ENCODE results near the gene NFATC1.
A peak's percentile ranks its signal among the peaks of the same experiment; 100 is the strongest.

NFATC1 gene

GRCh38 chr18:79395761-79396404, at the start of gene NFATC1:
TSS of gene NFATC1 (plus strand) at chr18:79395930. CDS start at chr18:79396225, 295 bp downstream.
- peak; percentile 88 for DNase-seq

DNA sequence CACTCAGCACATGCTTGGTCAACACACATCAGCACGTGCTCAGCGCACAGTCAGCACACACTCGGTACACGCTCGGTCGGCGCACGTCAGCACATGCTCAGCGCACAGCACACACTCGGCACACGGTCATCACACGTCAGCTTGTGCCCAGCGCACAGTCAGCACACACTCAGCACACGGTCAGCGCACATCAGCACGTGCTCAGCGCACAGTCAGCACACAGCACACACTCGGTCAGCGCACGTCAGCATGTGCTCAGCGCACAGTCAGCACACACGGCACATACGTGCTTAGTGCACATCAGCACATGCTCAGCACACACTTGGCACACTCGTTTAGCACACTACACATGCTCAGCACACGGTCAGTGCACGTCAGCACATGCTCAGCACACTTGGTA, 49.7 kb upstream of the NFATC1 start:
- DNase-seq = no peak

DNA sequence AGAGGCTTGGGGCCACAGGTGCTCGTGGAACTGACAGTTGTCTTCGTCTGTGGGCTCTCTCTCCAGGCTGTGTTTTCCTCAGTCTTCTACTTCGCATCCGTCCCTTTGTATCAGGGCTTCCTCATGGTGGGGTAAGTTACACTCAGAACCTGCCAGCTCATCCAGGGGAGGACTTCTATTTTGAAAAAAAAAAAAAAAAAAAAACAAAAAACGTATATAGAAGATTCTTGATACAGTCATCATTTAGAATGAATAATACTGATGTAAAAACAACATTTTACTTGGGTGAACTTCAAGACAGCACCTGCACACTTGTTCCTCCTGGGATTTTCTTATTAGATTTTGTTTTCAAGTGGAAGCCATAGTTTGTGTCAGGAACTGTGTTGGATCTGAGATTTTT, 47.7 kb upstream of the NFATC1 start:
- no peak for DNase-seq

GRCh38 chr18:79352432-79352831, 43.3 kb upstream of the NFATC1 start:
- no peak for DNase-seq

DNA sequence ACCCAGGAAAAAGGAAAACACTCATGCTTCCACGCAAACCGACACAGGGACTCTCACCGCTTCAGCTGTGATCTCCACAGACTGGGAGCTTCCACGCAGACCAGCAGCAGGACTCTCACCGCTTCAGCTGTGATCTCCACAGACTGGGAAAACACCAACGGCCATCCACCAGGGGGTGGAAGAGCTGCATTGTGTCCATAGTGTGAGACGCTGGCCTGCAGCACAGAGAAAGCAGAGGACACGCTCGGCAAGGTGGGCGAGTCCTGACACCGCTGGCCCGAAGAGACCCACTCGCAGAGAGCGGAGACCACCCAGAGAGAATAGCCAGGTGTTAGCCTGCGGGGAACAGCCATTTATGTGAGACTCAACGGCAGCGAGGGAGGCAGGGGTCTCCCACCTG, 42.5 kb upstream of the NFATC1 start:
- no peak for DNase-seq

GRCh38 chr18:79354350-79354749, 41.4 kb upstream of the NFATC1 start:
- no peak for DNase-seq

- no peak for DNase-seq
Measured at GRCh38 chr18:79355433-79356335, 40.0 kb upstream of the NFATC1 start.

DNA sequence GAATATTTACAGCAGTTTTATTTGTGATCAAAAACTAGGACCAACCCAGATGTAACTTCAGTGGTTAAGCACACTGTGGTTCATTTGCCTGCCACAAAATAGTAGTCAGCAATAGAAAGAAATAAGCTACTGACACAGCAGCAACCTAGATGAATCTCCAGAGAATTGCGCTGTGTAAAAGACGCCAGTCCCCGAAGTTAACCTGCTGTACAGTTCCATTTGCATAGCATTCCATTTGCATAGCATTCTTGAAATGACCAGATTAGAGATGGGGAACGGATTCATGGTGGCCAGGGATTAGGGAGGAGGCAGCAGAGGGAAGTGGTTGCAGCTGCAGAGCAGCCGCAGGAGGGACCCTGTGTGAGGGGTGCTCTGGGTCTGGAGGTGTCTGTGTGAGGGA, 39.3 kb upstream of the NFATC1 start:
- no peak for DNase-seq

DNA sequence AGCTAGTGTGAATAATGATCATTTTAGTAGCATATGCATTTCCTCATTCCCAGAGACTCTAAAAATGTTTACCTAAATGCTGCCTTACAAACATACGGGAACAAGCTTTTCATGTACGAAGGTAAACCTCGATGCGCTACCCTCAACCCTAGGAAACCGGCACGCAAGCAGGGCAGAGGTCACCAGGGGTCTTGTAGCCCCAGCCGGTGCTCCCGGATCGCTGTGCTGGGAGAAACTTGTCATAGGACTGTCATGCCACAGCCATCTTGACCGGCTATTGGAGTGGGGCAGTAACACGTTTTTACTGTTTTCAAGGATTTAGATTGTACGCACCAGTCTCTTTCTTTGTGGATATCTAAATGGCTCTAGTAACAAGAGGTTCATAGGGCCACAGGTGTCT, 34.8 kb upstream of the NFATC1 start:
- no peak for DNase-seq

- DNase-seq = no peak
Measured at GRCh38 chr18:79361766-79362522, 33.8 kb upstream of the NFATC1 start.

- DNase-seq = no peak
Measured at GRCh38 chr18:79365701-79366100, 30.0 kb upstream of the NFATC1 start.

DNA sequence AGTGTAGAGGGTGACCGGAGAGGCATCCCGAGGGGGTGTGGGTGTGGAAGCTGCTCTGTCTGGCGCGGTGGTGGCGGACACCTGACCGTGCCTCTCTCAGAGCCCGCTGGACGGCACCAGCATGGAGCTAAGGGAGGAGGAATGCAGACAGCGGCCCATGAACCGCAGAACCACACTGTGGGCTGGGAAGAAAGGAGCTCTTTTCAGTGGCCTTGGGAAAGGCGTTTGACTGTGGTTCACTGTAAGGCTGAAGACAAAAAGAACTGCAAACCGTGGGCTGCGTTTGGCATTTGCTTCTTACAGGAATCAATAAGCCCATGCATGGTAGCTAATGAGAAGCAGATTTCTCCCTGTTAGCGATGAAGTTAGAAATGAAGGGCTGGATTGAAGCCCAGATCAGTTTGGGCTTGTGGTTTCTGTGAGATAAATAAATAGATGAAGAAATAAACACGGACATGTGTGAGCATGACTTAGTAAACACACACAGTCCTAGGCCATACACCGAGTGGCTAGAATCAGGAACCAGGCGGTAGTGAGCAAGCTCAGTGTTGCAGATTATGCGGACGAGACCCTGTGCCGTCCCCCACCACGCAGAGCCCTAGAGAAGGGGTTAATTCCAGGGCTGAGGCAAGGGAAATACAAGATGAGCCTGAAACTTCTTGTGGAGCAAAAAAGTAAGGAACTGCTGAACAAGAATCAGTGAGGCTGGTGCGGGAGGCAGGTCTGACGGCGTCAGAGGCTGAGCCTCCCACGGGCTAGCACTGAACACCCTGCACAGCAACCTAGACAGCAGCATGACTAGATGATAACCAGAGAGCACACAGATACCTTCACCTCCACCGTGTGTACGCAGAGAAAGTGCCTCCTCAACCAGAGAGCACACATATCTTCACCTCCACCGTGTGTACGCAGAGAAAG, 29.3 kb upstream of the NFATC1 start:
- no peak for DNase-seq

DNA sequence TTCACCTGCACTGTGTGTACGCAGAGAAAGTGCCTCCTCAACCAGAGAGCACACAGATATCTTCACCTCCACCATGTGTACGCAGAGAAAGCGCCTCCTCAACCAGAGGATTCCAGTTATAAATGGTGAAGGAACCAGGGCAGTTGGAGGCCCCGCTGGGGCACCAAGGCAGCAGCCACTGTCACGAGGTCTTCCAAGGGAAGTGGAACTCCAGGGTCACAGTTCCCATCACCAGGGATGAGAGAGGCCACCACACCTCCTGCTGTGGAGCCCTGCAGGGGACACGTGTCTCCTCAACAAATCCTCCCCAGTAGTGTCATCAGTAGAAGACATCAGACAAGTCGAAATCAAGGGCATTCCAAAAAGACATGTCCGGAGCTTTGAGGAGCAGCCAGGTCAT, 28.2 kb upstream of the NFATC1 start:
- no peak for DNase-seq

- DNase-seq = no peak
Measured at GRCh38 chr18:79367989-79368388, 27.7 kb upstream of the NFATC1 start.

- DNase-seq = no peak
Measured at GRCh38 chr18:79368681-79369080, 27.0 kb upstream of the NFATC1 start.

DNA sequence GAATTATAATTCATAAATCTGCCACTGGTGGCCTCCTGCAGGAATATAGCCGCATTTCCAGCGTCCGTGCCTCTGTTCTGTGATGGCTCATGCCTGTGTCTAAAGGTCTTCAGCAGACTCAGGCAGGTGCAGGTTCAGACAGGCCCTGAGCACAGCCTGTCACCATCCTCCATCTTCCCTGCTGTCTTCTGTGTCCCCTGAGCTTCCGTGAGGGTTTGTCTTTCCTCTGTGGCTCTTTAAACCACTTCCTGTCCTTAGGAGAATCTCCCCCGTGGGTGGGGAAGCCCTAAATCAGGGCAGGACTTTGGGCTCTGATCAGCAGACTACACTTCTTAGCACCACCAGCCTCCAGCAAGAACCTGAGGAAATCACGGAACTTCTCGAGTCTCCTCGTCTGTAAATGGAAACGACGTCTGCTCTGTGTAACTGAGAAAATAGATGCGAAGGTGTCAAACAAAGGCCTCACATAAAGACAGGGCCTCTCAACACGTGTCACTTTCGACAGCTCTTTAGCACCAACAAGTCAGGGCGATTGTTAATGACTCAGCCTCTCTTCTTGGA, 24.1 kb upstream of the NFATC1 start:
- DNase-seq = no peak

DNA sequence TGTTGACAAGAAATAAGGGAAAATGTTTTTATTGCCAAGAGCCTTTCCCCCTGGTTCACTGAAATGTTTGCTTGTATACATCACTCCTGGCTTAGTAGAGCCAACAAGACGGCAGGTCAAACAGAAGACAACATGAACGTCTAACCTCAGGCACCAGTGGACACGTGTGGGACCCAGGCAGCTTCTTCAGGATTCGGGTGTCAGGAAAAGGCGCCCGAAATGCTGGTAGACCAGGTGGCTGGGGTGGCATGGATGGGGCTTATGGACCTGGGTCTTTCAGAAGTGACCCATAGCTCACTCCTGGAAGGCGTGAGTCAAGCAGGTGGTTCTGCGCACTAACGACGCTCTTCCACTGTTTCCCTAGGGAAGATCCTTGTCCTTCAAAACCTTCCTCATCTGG, 23.3 kb upstream of the NFATC1 start:
- no peak for DNase-seq

DNA sequence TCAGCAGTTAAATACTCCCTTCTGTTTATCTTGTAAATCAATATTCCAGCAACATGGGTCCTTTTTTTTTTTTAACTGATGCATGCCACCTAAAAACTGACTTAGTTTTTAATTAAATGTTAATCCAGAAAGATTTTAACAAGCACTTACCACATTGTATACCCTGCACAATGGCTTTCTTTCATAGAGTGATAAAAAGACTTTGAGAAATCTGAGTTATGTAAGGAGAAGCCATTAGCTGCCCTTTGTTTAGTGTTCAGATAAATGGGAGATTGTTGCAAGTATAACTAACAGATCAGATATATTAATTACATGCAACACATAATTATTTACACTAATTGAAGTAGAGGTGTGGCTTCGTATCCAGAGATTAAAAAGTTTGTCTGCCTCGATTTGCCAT, 22.7 kb upstream of the NFATC1 start:
- no peak for DNase-seq

GRCh38 chr18:79373736-79374135, 22.0 kb upstream of the NFATC1 start:
- no peak for DNase-seq

DNA sequence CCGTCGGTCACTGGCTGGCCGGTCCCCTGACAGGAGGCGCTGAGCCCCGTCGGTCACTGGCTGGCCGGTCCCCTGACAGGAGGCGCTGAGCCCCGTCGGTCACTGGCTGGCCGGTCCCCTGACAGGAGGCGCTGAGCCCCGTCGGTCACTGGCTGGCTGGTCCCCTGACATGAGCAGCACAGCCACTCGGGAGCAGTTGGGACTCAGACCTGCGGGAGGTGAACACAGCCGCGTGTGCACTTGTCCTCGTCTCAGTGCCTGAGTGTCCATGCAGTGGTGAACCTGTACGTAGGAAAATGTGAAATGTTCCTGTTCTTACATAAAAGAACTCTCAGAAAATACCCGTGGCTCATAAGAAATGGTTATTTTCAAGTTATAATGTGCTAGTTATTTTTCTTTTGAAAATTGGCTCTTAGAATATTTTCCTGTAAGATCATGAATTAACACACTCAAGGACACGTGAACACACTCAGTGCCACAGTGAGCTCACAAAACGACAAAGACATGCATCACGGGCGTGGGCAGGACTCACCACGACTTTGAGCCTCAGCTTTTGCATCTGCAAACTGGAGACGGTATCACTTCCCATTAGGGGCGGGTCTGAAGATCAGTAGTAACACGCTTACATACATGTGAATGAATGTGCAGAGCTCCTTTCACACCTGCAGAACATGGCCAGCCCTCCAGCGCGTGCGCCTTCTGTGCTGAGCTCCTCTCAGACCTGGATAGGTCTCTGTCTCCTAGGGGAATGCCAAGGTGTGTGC, 21.1 kb upstream of the NFATC1 start:
- DNase-seq = no peak

GRCh38 chr18:79375441-79376154, 20.1 kb upstream of the NFATC1 start:
- DNase-seq = no peak

Data from stimulated activated CD4-positive, alpha-beta T cell treated with anti-CD3 and anti-CD28 coated beads, Interleukin-4, amount 100 ng/mL, for 1 hour (primary cell).